HG03103 (cell line): ENCODE data around the gene MINDY4.

Source experiments
- ATAC-seq: cut with Tn5 transposase; IDR thresholded peaks from one replicate; pipeline ENCODE4 v1.9.1; 2021; ENCODE audit warnings: low read depth; ENCODE audit not compliant: unreplicated experiment

Gene MINDY4

GRCh38 chr7:30740417-30741181 is 30.6 kb upstream of the MINDY4 start:
- no peak for ATAC-seq

GRCh38 chr7:30741289-30741688 is 29.9 kb upstream of the MINDY4 start:
- ATAC-seq: no peak

- ATAC-seq: no peak
Measured at GRCh38 chr7:30743371-30744074, 27.7 kb upstream of the MINDY4 start.

GRCh38 chr7:30744075-30744417 is 27.2 kb upstream of the MINDY4 start:
- ATAC-seq: no peak

GRCh38 chr7:30745261-30745941 is 25.8 kb upstream of the MINDY4 start:
- no peak for ATAC-seq

GRCh38 chr7:30750010-30750409 is 21.2 kb upstream of the MINDY4 start:
- ATAC-seq: no peak

- ATAC-seq: no peak
Measured at GRCh38 chr7:30750683-30751650, 20.2 kb upstream of the MINDY4 start.

GRCh38 chr7:30751696-30752273 is 19.4 kb upstream of the MINDY4 start, which contains the start of gene INMT:
INMT (plus strand) TSS chr7:30752135; CDS start chr7:30752151, 16 bp downstream.
- ATAC-seq: no peak

GRCh38 chr7:30752484-30752883 is 18.7 kb upstream of the MINDY4 start:
- no peak for ATAC-seq

GRCh38 chr7:30752979-30753378 is 18.2 kb upstream of the MINDY4 start:
- ATAC-seq: no peak

GRCh38 chr7:30754315-30754877 is 16.8 kb upstream of the MINDY4 start:
- ATAC-seq: no peak

- no peak for ATAC-seq
Measured at GRCh38 chr7:30755384-30756154, 15.6 kb upstream of the MINDY4 start.

- ATAC-seq: no peak
Measured at GRCh38 chr7:30757342-30757692, 13.9 kb upstream of the MINDY4 start.

- no peak for ATAC-seq
Measured at GRCh38 chr7:30760514-30761213, 10.6 kb upstream of the MINDY4 start.

- no peak for ATAC-seq
Measured at GRCh38 chr7:30761214-30762156, 9.7 kb upstream of the MINDY4 start.

- no peak for ATAC-seq
Measured at GRCh38 chr7:30764030-30764975, 6.9 kb upstream of the MINDY4 start.
